ENCODE measurements around the gene ALDH3B2. TPM values are rescaled to one million over a fixed set of nuclear protein-coding genes. Genes with fewer than 3 reads are reported as not detected.
"Not testable (repeated sequence)": the region's sequence is repeated elsewhere in the genome, so short reads cannot be mapped to it uniquely, and the experiment has no call there.

The ALDH3B2 gene
- total RNA-seq, 2 experiments from 2014 or later: not detected

DNA sequence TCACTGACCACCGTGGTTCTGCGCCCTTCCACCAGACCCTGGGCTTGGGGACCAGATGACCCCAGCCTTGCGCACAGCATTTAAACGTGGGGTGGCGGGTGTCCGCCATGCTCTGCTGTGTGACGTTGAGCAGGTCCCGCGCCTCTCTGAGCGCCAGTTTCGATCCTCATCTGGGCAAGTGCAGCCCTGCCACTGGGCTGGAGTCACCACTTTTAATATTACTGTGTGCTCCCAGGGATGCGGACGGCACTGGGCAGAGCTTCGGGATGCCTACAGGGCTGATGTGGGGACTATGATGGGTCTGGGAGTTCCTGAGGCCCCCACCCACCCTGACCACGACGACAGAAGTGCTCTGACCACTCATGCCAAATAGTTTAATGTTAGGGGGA is 43.5 kb downstream of the ALDH3B2 start:
- ATAC-seq (ENCODE audit: low read depth): no peak
- POLR2A ChIA-PET: interaction anchor here (1.1 to 4.3 kb wide), 3 partner anchors 14 to 229 kb away, joined by 3 to 44 read pairs (median 28); partner anchors contain the start of genes ACY3 and PPP1CA
- Mint-ChIP-seq H3K27ac (peak overlapping the region; percentile 89), H3K36me3 (no peaks in the 10 kb centered on the region), H3K27me3 (peaks cover 2% of the 10 kb centered on the region), H3K4me1 (peaks cover 11% of the 10 kb centered on the region), H3K9me3 (no peaks in the 10 kb centered on the region), H3K4me3 (peak overlapping the region; percentile 93)
- no peak for DNase-seq

DNA sequence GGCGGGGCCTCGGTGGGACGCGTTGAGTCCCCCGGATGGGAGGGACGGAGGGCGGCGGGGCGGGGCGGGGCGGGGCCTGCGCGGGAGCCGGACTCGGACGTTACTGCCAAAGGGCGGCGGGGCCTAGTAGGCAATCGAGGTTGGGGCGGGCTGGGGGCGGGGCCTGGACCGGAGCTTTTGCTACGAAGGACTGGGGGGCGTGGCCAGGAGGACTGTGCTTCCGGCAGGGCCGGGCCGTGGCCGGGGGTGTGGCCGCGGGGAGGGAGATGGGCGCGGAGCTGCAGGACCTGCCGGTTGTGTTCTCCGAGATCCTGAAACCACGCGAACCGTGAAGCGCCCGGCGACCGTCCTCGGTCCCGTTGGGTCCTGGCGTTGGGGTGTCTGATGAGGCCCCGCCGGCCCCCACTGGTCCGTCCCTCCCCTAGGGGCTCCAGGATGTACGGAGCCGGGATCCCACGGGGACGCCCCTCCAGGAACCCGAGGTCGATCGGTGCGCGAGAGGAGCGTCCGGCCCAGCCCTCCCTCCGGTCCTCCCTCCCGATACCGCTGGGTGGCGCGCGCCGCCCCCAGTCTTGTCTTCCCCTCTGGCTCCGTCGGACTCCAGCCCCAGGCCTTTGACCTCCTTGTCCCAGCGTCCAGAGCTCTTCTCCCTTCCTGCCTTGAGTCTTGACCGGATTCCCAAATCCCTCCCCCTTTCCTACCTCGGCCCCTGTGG is 44.0 kb downstream of the ALDH3B2 start:
- Mint-ChIP-seq H3K4me3 (peak overlapping the region; percentile 93), H3K36me3 (no peaks in the 10 kb centered on the region), H3K27ac (peak overlapping the region; percentile 91), H3K27me3 (peaks cover 2% of the 10 kb centered on the region), H3K9me3 (no peaks in the 10 kb centered on the region), H3K4me1 (peaks cover 13% of the 10 kb centered on the region)
- DNase-seq (peak; percentile 98), ATAC-seq (ENCODE audit: low read depth) (peak; percentile 62)
- POLR2A ChIA-PET: interaction anchor here (0.6 to 4.3 kb wide), 9 partner anchors 8 to 229 kb away, joined by 3 to 44 read pairs (median 5); partner anchors contain the start of genes ACY3 and PPP1CA

DNA sequence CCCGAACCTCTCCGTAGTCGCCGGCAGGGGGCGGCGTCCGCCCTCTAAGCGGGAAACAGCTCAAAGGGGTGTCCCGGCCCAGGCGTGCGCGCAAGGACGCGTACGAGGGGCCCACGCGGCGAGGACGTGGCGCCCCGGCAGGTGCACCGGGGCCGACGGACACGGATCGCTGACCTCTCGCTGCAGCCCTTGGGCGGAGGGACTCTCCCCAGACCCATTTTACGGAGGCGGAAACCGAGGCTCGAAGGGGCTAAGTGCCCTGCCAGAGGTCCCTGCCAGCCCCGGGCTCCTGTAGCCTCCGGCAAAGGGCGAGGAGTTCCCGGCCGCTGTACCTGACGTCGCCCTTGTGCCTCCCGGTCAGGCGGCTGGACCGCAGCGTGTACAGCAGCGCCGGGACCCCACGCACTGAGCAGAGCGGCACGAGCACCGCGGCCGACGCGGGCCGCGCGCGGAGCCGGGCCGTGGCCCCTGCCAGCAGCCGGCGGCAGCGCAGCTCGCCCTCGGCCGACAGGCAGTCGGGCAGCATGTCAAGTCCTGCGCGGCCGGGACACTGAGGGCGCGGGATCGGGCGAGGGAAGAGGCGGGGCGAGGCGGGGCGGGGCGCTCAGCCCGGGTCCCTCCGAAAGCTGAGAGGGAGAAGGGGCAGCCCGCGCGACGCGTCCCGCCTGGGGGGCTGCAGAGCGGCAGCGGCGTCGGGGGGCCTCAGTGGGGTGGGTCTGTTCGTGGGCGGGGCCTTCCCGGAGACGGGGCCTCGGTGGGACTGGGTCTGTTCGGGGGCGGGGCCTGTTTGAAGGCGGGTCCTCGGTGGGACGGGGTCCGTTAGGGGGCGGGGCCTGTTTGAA is 44.8 kb downstream of the ALDH3B2 start, which contains the start of gene NUDT8:
TSS of gene NUDT8 (minus strand) at position 552 of the 842 bp plus-strand sequence. CDS start at position 526, 26 bp downstream.
- Mint-ChIP-seq H3K4me1 (peaks cover 16% of the 10 kb centered on the region), H3K9me3 (no peaks in the 10 kb centered on the region), H3K36me3 (no peaks in the 10 kb centered on the region), H3K27me3 (peaks cover 2% of the 10 kb centered on the region), H3K4me3 (peak within 1 kb of the TSS; percentile 93), H3K27ac (peak within 1 kb of the TSS; percentile 91)
- peak; percentile 95 for DNase-seq
- peak; percentile 65 for ATAC-seq (ENCODE audit: low read depth)
- POLR2A ChIA-PET: interaction anchor here (0.5 to 4.3 kb wide), 14 partner anchors 9 to 360 kb away, joined by 3 to 44 read pairs (median 4); partner anchors contain the start of genes ACY3 and PPP1CA

DNA sequence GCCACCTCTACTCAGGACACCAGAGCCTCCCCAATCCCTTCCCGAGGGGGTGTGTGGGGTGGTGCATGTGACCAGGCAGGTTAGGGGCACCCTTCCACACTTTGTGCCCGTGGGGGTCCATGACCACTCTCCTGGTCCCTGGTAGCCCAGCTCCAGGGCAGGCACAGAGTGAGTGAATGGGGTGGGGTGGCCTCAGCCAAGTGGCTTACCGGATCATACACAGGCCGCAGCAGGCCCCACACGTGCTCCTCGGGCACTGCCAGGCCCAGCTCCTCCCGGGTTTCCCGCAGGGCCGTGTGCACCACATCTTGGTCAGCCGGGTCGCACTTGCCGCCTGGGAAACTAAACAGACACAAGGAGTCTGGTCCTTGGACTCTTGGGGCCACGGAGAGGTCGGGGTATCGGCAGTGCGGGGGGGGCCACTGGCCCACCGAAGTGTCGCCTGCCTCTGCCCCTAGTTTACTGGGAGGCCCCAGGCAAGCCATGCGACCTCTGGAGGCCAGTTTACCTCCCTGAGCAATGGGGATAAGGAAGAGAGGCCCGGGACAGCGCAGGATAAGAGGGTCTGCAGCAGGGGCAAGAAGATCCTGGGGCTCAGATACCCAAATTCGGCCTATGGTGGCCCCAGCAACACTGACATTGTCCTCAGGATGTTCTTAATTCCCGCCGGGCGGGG is 45.6 kb downstream of the ALDH3B2 start:
- H3K36me3 Mint-ChIP-seq: no peaks in the 10 kb centered on the region
- H3K4me3 Mint-ChIP-seq: peak overlapping the region; percentile 84
- no peaks in the 10 kb centered on the region for H3K9me3 Mint-ChIP-seq
- peak overlapping the region; percentile 75 for H3K27ac Mint-ChIP-seq
- DNase-seq (no peak), ATAC-seq (ENCODE audit: low read depth) (no peak)
- H3K4me1 Mint-ChIP-seq: peaks cover 16% of the 10 kb centered on the region
- POLR2A ChIA-PET: interaction anchor here (0.5 to 4.3 kb wide), 11 partner anchors 10 to 360 kb away, joined by 3 to 44 read pairs (median 5); partner anchors contain the start of gene ACY3
- peaks cover 2% of the 10 kb centered on the region for H3K27me3 Mint-ChIP-seq

DNA sequence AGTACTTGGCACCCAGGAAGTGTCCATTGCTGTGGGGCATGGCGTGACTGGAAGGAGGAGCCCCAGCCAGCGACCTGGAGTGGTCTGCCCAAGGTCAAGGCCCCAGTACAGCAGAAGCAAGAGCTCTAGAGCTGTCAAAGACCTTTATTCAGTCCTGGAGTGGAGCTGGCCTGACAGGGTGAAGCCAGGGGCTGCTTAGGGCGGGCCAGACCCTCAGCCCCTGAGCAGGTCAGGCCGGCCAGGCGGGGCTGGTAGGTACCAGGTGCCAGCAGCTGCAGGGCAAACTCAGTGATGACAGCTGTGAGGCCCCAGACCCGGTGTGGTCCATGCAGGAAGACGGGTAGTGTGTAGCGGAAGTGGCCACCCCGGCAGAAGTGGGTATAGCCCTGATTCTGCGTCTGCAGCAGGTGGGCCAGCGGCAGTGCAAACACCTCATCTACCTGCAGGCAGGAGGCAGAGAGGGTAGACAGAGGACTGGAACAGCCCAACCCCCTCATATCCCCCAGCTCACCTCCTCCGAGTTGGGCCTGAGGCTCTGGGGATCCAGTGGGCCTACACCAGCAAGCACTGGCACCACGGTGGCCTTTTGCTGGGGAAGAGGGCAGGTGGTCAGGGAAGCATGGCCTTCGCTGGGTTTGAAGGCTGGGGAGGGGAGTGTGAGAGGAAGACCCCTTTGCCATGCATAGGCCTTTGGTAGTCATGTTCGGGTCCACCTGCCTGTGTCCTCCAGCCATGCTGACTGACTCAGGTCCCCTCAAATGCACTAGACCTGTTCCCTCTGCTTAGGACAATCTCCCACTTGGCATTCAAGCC is 46.4 kb downstream of the ALDH3B2 start:
- POLR2A ChIA-PET: interaction anchor here (2.3 to 4.3 kb wide), 2 partner anchors 14 to 17 kb away, joined by 28 to 41 read pairs; no protein-coding TSS in a partner anchor
- Mint-ChIP-seq H3K36me3 (no peaks in the 10 kb centered on the region), H3K4me3 (no peak overlapping the region), H3K4me1 (peaks cover 16% of the 10 kb centered on the region), H3K9me3 (no peaks in the 10 kb centered on the region), H3K27ac (peak overlapping the region; percentile 67), H3K27me3 (peaks cover 2% of the 10 kb centered on the region)
- DNase-seq: no peak
- no peak for ATAC-seq (ENCODE audit: low read depth)

DNA sequence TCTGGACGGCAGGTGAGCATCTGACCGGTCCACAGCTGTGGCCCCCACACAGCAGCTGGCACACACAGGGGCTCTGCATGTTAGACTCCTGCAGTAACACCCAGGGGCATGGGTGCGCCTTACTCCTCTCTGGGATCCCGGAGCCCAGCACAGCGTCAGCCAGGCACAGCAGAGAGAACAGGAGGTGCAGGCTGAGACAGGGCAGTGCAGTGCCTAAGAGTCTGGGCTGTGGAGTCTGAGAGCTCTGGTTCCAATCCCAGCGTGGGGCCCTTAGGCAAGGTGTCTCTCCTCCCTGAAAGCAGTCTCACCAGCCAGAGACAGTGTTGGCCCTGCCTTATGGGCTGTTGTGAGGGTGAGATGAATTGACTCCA is 47.0 kb downstream of the ALDH3B2 start:
- DNase-seq: no peak
- Mint-ChIP-seq H3K4me3 (no peak overlapping the region), H3K36me3 (no peaks in the 10 kb centered on the region), H3K27ac (peak overlapping the region; percentile 67), H3K27me3 (peaks cover 2% of the 10 kb centered on the region), H3K9me3 (no peaks in the 10 kb centered on the region), H3K4me1 (peaks cover 16% of the 10 kb centered on the region)
- POLR2A ChIA-PET: no interaction called here
- no peak for ATAC-seq (ENCODE audit: low read depth)

DNA sequence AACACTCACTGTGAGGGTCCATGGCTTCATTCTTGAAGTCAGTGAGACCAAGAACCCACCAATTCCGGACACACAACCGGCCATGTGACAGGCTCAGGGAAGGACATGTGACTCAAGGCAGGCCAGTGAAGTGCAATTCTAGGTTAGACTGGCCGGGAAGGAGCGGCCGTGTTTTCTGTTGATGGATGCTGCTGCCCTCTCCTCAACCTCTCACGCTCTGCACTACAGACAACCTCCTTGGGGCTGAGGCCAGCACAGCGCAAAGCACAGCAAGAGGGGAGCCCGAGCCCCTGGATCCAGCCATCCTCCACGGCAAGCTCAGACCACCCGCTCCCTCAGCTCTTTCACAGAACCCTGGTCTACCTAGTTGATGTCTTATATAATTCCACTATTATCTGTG is 47.5 kb downstream of the ALDH3B2 start:
- Mint-ChIP-seq H3K36me3 (no peaks in the 10 kb centered on the region), H3K27ac (no peak overlapping the region), H3K4me3 (no peak overlapping the region), H3K4me1 (peaks cover 16% of the 10 kb centered on the region), H3K9me3 (no peaks in the 10 kb centered on the region), H3K27me3 (peaks cover 2% of the 10 kb centered on the region)
- POLR2A ChIA-PET: no interaction called here
- DNase-seq: no peak
- no peak for ATAC-seq (ENCODE audit: low read depth)

DNA sequence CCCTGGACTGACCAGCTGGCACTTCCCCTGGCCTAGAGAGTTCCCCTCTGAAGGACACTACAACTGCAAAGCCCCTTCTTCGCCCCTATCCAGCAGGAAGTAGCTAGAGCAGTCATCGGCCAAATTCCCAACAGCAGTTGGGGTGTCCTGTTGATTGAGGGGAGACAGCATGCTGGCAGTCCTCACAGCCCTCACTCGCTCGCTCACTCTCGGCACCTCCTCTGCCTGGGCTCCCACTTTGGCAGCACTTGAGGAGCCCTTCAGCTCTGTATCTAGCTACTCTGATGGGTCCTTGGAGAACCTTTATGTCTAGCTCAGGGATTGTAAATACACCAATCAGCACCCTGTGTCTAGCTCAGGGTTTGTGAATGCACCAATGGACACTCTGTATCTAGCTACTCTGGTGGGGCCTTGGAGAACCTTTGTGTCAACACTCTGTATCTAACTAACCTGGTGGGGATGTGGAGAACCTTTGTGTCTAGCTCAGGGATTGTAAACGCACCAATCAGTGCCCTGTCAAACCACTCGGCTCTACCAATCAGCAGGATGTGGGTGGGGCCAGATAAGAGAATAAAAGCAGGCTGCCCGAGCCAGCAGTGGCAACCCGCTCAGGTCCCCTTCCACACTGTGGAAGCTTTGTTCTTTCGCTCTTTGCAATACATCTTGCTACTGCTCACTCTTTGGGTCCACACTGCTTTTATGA is 48.1 kb downstream of the ALDH3B2 start:
- H3K36me3 Mint-ChIP-seq; ATAC-seq (ENCODE audit: low read depth); H3K27ac Mint-ChIP-seq; H3K27me3 Mint-ChIP-seq; H3K4me3 Mint-ChIP-seq; DNase-seq; POLR2A ChIA-PET; H3K9me3 Mint-ChIP-seq: not testable (repeated sequence)
- peaks cover 14% of the 10 kb centered on the region for H3K4me1 Mint-ChIP-seq

DNA sequence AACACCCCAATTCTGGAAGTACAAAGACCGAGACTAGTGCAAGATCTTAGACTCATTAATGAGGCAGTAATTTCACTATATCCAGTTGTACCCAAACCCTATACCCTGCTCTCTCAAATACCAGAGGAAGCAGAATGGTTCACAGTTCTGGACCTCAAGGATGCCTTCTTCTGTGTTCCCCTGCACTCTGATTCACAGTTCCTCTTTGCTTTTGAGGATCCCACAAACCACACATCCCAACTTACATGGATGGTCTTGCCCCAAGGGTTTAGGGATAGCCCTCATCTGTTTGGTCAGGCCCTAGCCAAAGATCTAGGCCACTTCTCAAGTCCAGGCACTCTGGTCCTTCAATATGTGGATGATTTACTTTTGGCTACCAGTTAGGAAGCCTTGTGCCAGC is 50.6 kb downstream of the ALDH3B2 start:
- ATAC-seq (ENCODE audit: low read depth); H3K27ac Mint-ChIP-seq; POLR2A ChIA-PET: not testable (repeated sequence)

DNA sequence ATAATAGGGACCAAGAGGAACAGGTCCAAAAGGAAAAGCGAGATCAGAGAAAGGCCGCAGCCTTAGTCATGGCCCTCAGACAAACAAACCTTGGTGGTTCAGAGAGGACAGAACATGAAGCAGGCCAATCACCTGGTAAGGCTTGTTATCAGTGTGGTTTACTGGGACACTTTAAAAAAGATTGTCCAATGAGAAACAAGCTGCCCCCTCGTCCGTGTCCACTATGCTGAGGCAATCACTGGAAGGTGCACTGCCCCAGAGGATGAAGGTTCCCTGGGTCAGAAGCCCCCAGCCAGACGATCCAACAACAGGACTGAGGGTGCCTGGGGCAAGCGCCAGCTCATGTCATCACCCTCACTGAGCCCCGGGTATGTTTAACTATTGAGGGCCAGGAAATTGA is 51.5 kb downstream of the ALDH3B2 start:
- H3K4me1 Mint-ChIP-seq: peaks cover 10% of the 10 kb centered on the region
- H3K36me3 Mint-ChIP-seq; DNase-seq; H3K27me3 Mint-ChIP-seq; H3K9me3 Mint-ChIP-seq; ATAC-seq (ENCODE audit: low read depth); H3K27ac Mint-ChIP-seq; H3K4me3 Mint-ChIP-seq; POLR2A ChIA-PET: not testable (repeated sequence)

More for the DNA sequence above, 50.6 kb downstream of the ALDH3B2 start:
- H3K4me1 Mint-ChIP-seq: peaks cover 10% of the 10 kb centered on the region
- H3K27me3 Mint-ChIP-seq, DNase-seq, H3K36me3 Mint-ChIP-seq, H3K9me3 Mint-ChIP-seq, H3K4me3 Mint-ChIP-seq: not testable (repeated sequence)

DNA sequence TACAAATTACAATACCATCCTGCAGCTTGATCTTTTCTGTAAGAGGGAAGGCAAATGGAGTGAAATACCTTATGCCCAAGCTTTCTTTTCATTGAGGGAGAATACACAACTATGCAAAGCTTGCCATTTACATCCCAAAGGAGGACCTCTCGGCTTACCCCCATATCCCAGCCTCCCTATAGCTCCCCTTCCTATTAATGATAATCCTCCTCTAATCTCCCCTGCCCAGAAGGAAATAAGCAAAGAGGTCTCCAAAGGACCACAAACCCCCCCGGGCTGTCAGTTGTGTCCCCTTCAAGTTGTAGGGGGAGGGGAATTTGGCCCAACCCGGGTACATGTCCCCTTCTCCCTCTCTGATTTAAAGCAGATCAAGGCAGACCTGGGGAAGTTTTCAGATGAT is 52.5 kb downstream of the ALDH3B2 start:
- H3K36me3 Mint-ChIP-seq; POLR2A ChIA-PET; H3K4me3 Mint-ChIP-seq; ATAC-seq (ENCODE audit: low read depth); H3K27ac Mint-ChIP-seq; DNase-seq; H3K9me3 Mint-ChIP-seq; H3K27me3 Mint-ChIP-seq: not testable (repeated sequence)
- peaks cover 14% of the 10 kb centered on the region for H3K4me1 Mint-ChIP-seq

DNA sequence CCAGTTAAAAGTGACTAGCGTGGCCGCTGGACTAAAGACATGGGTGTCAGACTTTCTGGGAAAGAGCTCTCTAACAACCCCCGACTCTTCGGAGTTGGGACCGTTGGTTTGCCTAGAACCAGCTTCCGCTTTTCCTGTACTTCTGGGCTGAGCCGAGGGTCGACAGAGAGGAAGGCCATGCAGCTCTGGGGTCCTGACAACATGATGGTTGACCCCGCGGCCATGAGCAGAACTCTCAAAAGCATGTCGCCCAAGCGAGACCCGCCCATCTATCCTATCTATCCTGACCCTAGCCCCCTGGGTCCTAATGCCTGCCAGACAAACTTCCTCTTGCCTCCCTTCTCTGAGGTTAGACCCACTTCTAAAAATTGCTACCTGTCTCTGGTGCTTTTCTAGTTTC is 53.8 kb downstream of the ALDH3B2 start:
- ATAC-seq (ENCODE audit: low read depth); H3K36me3 Mint-ChIP-seq; H3K27ac Mint-ChIP-seq; DNase-seq; H3K4me3 Mint-ChIP-seq; H3K9me3 Mint-ChIP-seq; POLR2A ChIA-PET: not testable (repeated sequence)
- H3K4me1 Mint-ChIP-seq: peaks cover 14% of the 10 kb centered on the region
- peaks cover 10% of the 10 kb centered on the region for H3K27me3 Mint-ChIP-seq

Data from activated naive CD8-positive, alpha-beta T cell treated with anti-CD3 and anti-CD28 coated beads, Interleukin-2, amount 10 ng/mL, durations not matched to agents 7 days and 5 days (primary cell).